ENCODE measurements around the gene FHOD1.
A peak's percentile ranks its signal among the peaks of the same experiment; 100 is the strongest.

FHOD1 gene

DNA sequence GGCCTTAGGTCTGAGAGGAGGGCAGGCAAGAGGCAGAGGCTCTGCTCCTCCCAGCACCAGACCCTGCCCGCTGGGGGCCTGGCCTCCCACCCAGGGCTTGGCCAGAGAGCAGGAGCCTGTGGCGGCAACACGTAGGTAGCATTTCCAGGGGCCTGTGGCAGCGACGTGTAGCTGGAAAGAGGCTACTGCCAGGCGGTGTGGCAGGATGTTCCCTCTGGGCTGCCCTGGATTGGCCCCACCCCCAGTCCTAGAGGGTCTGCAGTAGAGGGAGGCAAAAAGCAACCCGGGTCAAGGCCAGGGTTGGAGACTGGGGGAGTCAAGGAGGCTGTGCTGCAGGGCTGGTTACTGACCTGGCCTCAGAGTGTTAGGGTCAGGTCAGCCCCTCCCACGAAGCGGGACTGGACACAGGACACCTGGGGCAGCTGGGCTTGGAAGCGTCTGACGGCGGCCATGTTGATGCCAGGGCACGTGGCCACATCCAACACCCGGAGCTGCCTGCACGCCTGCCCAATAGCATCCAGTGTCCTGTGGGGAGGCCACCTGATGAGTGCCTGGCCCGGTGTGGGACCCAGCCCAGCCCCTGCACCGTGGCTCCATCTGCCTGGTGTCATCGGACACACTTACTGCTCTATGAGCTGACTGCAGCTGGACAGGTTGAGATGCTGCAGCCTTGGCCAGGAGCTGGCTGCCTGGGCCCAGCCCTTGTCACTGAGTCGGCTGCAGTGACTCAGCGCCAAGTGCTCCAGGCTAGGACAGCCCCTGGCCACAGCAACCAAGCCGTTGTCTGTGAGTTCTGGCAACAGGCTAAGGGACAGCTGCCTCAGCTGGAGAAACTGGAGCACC is 39.8 kb downstream of the FHOD1 start:
- DNase-seq (ENCODE audit: low read depth in 2 of 2) = no peak

DNA sequence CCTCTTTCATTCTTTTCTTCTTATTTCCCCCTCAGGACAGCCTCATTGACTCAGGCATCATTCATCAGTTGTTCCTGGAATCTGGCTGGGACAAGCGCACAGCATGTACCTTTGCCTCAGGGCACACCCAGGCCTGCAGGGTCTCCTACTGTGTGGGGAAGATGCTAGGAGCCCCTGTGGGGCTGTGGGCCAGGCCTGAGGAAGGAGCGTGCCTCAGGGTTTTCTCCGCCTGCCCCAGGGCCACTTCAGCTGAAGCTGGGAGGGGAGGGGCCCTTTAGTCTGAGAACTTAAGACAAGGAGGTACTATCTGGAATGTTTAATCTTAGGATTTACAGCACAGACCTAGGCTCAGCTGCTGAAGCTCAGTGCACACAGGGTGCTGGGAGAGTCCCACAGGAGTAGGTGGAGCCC is 40.4 kb downstream of the FHOD1 start:
- DNase-seq (ENCODE audit: low read depth in 2 of 2) = no peak

DNA sequence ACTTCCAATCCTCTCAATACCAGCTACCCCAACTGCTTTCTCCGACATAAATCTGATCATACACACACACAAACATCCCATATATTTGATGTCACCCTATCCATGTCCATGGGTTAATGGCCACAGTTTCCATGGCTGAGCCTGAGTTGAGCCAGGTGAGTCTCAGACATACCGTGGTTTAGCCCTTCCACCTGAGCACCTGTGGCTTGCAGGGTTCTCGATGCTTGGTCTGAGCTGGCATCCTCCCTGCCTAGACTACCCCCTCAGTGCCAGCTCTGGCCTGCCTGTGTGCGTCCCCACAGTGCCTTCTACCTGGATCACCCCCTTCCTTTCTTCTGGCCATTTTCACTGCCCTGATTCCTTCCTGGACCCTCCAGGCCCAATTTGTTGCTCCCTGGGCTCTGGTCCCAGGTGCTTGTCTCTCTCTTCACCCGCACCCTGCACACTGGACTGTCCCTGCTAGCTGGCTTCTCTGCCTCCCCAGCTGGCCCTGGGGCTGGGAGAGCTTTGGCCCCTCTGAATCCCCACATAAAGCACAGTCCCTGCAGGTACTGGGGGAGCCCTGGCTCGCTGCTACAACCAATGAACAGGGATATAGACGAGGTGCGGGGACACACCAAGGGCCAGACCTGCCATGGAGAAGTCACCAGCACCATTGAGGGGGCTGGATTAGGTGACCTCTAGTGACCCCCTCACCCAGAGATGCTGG is 41.0 kb downstream of the FHOD1 start:
- no peak for DNase-seq (ENCODE audit: low read depth in 2 of 2)

DNA sequence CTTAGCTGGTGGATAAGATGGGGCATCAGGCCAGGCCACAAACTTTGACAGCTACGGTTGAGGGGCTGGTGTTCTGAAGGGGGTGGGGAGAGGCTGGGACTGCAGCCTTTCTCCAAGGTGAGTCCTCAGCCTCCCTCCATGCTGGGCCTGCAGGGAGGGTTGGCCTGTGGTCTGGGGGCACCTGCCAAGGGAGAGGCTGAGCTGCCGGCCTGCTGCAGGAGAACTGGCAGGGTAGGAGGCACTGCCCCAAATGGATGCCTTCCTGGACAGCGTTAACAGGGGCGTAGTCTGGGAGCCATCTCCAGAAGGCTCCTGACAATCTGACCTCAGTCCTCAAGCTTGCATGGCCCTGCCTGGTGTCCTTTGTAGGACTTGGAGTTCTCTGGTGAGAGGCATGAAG is 43.2 kb downstream of the FHOD1 start:
- DNase-seq (ENCODE audit: low read depth in 2 of 2) = no peak

DNA sequence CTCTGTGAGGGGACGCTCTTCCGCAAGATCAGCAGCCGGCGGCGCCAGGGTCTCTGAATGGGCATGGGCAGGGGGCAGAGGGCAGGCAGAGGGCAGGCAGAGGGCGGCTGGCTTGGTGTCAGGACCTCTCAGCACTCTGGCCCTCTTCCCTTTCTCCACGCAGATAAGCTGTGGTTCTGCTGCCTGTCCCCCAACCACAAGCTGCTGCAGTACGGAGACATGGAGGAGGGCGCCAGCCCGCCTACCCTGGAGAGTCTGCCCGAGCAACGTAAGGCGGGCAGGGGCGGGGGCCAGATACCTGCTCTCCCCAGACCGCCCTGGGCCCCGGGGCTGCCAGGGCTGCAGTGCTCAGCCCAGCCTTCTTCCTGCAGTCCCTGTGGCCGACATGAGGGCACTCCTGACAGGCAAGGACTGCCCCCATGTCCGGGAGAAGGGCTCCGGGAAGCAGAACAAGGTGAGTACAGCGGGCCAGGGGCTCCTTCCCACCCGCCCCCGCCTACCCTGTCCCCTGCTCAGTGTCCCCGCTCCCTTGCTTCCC is 44.3 kb downstream of the FHOD1 start:
- DNase-seq (ENCODE audit: low read depth in 2 of 2) = no peak

DNA sequence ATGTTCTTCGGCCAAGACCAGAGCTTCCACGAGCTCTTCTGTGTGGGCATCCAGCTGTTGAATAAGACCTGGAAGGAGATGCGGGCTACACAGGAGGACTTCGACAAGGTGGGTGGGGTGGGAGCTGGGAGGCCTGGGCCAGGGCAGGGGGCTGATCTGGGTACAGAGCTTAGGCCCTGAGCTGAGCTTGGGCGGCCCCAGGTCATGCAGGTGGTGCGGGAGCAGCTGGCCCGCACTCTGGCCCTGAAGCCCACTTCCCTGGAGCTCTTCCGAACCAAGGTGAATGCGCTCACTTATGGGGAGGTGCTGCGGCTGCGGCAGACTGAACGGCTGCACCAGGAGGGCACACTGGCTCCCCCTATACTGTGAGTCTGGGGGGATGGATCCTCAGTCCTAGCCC is 44.9 kb downstream of the FHOD1 start:
- no peak for DNase-seq (ENCODE audit: low read depth in 2 of 2)

DNA sequence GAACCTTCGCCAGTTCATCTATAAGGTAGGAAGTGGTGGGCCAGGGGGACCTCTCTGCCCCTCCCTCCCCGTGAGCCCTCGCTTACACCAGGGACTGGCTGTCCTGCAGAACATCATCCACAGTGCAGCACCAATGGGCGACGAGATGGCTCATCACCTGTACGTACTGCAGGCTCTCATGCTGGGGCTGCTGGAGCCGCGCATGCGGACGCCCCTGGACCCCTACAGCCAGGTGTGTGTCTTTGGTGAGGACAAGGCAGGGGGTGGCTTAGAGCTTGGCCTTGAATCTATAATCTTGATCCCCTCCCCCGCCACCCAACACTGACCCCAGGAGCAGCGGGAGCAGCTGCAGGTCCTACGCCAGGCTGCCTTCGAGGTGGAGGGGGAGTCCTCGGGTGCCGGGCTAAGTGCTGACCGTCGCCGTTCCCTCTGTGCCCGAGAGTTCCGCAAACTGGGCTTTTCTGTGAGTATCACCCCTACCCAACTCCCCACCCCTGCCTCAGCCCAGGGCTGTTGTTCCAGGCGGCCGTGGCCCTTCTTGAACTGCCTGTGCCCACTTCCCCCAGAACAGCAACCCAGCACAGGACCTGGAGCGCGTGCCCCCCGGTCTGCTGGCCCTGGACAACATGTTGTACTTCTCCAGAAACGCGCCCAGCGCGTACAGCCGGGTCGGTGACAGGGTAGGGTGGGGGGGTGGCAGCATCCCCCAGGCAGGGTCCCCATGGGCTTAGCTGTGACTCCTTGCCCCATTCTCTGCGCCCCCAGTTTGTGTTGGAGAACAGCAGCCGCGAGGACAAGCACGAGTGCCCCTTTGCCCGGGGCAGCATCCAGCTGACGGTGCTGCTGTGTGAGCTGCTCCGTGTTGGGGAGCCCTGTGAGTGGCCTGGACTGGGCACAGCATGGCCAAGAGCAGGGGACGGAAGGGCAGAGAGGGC is 45.6 kb downstream of the FHOD1 start:
- DNase-seq (ENCODE audit: low read depth in 2 of 2) = no peak

DNA sequence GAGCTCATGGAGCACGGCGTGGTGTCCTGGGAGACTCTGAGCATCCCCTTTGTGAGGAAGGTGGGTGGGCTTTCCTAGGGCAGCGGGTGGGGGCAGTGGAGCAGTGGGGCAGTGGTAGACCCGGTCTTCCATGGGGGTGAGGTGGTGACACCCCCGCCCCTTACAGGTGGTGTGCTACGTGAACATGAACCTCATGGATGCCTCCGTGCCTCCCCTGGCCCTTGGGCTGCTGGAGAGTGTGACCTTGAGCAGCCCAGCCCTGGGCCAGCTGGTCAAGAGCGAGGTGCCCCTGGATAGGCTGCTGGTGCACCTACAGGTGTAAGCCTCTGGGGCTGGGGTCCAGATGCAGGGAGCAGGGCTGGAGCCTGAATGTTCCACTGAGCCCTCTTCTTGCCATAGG is 46.8 kb downstream of the FHOD1 start:
- DNase-seq (ENCODE audit: low read depth in 2 of 2) = no peak

DNA sequence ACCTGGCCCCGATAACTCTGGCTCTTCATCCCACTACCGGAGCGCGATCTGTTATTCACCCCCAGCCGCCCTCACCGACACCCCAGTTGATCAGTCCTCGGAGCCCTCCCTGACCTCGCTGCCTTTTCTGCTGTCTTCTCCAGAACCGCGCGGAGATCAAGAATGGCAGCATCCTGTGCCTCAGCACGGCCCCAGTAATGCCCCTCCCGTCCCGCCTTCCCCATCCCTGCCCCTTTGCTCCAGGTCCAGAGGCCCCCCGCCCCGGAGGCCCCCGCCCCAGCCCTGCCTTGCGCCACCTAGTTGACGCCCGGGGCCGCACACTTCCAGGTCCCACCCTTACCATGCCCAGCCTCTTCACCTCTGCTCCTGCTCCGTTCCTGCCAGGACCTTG is 47.5 kb downstream of the FHOD1 start:
- no peak for DNase-seq (ENCODE audit: low read depth in 2 of 2)

DNA sequence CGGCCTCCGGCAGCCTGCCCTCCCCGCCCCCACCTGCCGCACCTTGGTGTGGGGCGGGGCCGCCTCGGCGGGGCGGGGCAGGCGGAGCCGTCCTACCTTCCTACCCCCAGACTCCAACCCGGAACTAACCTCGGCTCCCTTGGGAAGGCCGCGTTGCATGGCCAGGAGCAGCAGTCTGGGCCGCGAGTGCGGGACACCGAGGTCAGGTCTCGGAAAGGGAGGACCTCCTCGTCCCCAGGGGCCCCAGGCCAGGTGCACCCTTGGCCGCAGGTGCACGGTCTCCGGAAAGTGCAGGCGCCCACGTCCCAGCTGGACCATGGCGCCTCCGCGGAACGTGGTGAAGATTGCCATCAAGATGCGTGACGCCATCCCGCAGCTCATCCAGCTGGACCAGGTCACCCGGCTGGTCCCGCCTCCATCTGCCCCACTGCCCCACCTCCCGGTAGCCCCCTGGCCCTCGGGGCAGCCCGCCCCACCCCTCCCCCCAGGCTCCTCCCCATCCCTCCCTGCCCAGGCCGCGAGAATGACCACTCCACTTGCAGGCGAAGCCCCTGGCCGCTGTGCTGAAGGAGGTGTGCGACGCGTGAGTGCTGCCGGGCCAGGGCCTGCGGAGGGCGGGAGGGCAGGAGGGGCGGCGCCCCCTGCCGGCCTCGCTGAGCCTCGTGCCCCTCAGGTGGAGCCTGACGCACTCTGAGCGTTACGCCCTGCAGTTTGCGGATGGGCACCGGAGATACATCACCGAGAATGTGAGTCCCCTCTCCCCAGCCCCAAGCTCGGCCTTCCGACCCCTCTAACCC is 48.1 kb downstream of the FHOD1 start, which contains the start of gene ELMO3:
TSS of gene ELMO3 (plus strand) at position 121 of the 797 bp plus-strand sequence. CDS start at position 317, 196 bp downstream.
- DNase-seq (ENCODE audit: low read depth in 2 of 2) = no peak

DNA sequence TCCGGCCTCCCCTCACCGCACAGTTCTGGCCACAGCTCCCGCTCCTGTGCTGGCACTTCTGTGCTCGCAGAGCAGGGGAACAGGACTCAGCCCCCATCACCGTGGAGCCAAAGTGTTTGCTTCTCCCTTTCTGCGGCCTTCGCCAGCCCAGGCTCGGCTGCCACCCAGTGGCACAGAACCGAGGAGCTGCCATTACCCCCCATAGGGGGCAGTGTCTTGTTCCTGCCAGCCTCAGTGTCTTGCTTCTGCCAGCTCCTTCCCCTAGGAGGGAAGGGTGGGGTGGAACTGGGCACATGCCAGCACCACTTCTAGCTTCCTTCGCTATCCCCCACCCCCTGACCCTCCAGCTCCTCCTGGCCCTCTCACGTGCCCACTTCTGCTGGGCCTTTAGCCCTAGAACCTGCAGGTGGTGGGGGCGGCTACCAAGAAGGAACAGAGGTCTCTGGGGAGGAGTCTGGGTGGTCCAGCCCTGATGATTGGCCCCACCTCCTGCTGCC is 49.0 kb downstream of the FHOD1 start:
- DNase-seq (ENCODE audit: low read depth in 2 of 2) = no peak

DNA sequence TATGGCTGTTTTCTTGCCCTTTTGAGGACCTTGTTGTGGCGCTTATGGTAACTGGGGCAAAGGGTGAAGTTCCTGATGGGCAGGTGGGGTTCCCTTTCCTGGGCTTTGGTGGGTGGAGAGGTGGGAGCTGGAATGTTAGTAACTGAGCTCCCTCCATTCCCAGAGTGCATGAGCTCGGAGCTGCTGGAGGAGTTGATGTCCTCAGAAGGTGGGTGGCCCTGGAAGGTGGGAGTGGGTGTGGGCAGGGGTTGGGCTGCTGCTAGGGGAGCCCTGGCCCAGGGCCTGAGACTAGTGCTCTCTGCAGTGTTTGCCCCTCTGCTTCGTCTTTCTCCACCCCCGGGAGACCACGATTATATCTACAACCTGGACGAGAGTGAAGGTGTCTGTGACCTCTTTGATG is 49.6 kb downstream of the FHOD1 start:
- DNase-seq (ENCODE audit: low read depth in 2 of 2) = no peak

DNA sequence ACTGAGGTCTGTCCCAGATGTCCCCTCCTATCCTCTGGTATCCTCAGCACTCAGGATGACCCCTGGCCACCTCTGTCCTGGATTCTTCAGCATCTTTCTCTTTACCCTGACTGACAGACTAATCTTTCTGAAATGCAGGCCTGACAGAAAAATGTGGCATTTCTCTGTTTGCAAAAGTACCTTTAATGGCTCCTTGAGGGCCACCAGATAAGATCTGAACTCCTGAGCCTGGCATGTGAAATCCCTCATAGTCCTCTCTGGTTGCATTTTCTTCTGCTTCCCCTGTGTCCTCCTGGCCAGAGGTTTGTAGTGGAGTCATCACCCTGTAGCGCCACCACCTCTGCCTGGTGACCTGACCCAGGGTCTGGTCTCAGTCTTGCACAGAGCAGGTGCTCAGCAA is 50.4 kb downstream of the FHOD1 start:
- no peak for DNase-seq (ENCODE audit: low read depth in 2 of 2)

DNA sequence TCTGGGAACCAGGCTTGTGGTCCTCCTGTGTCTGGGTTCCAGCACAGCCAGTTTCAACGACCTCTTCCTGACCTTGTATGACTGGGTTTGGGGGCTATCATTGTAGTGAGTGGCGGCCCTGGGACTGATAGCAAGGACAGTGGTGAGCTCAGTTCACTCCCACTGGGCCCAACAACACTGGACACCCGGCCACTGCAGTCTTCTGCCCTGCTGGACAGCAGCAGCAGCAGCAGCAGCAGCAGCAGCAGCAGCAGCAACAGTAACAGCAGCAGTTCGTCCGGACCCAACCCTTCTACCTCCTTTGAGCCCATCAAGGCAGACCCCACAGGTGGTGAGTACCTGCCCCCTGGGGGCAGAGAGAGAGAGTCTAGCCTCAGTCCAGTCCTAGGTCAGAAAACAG is 51.6 kb downstream of the FHOD1 start:
- DNase-seq (ENCODE audit: low read depth in 2 of 2) = no peak

DNA sequence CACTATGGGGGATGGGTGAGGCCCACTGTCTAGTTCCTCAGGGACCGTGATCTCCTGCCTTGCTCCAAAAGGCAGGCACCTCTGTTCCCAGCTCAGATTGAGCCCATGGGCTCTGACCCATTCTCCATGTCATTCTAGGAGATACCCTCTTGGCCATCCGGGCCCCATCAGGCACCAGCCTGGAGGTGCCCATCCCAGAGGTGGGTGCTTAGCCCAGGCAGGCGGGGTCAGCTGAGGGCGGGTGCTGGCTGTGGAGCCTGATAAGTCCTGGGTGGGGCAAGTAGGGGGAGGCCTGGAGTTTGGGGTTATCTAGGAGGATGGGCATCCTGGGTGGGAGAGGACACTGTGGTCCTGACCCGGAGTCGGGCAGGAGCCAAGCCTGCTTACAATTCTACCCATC is 53.0 kb downstream of the FHOD1 start:
- DNase-seq (ENCODE audit: low read depth in 2 of 2) = no peak

DNA sequence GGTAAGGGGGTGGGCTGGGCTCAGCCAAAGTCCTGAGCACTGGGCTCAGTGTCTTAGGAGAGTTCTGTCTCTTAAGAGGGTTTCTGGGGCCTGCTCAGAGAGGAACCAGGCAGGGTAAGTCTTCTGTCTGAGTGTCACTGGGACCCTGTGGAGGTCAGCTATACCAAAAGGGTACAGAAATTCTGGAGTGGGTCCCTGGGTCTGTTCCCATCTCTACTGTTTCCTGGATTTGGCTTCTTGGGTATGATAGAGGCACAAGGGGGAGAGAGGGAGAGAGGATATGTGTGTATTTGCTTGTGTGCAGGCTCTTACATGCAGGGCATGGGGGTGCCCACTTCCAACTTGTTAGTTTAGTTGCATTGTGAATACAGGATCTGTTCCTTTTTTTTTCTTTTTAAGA is 53.7 kb downstream of the FHOD1 start:
- DNase-seq (ENCODE audit: low read depth in 2 of 2) = no peak

DNA sequence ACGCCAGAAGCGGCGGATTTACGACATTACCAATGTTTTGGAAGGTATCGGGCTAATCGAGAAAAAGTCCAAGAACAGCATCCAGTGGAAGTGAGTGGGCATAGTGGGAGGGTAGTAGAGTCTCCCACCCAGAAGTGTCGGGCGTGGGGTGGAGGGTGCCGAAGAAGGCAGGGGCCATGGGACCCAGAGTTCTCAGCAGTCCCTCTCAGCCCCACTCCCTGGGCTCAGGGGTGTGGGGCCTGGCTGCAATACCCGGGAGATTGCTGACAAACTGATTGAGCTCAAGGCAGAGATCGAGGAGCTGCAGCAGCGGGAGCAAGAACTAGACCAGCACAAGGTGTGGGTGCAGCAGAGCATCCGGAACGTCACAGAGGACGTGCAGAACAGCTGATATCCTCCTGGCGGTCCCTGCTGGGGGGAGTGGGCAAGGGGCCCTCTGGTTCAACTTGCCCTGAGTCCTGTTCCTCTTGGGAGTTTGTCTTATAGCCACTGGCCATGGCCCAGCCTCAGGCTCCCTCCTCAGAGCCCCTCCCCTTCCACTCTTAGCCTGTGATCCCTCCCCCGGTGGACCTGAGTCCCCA is 54.4 kb downstream of the FHOD1 start:
- no peak for DNase-seq (ENCODE audit: low read depth in 2 of 2)

DNA sequence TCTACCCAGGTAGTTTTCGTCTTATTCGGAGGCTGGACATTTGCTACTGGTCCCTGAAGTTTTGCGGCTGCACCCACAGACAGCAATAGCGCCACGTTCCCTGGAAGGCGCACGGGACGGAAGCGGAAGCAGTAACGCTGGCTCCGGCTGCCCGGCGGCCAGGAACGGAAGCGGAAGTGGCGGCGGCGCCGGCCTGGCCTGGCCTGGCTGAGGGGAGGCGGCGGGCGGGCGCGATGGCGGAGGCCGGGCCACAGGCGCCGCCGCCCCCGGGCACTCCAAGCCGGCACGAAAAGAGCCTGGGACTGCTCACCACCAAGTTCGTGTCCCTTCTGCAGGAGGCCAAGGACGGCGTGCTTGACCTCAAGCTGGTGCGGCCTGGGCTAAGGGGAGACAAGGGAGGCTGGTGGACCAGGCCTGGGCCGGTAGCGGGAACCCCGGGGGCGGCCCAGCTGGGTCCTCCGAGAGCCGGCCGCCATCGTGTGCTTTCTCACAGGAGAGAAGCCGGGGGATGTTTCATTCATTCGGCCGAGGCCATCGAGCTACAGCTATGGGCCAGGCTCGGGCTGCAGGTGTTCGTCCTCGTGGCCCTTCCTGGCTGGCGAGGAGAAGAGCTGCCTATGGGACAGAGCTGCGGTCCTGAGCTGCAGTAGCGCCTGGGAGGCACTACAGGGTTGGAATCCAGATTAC is 55.1 kb downstream of the FHOD1 start, which contains the start of gene E2F4:
TSS of gene E2F4 (plus strand) at position 161 of the 687 bp plus-strand sequence. CDS start at position 234, 73 bp downstream.
- peak; percentile 78 to 82 for DNase-seq (ENCODE audit: low read depth in 2 of 2)

DNA sequence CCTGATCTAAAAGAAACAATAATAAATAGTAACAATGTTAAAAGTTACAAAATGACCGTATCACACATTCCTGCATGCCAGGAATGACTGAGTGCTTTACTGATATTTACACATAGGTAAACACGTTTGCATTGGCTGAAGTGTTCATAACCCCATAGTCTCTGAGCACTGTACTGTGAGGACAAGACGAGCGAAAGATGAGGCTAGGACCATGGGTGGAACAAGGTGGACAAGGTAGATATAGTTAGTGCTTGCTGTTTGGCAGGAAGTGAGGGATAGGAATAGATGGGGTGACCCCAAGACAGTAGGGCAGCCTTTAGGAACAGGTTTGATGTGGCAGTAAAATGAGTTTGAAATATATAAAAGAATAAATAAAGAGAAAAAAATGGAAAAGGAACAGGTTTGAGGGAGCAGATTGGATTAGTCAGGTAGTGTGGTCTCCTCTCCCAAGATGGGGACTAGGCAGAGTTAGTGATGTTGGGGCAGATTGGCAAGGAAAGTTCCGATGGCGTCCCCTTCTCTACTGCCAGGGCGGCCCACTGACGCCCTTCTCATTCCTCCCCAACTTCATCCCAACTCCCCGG is 55.8 kb downstream of the FHOD1 start:
- DNase-seq (ENCODE audit: low read depth in 2 of 2) = no peak

Measured in activated CD4-positive, alpha-beta T cell treated with anti-CD3 and anti-CD28 coated beads for 24 hours (primary cell).